ENCODE data around the gene HMOX2.

Gene HMOX2

GRCh38 chr16:4481963-4482362 lies 5.8 kb downstream of the HMOX2 start:
- Histone ChIP-seq H3K27ac (no peak overlapping the region), H3K4me3 (IDR thresholded peaks at IDR 0.05; ENCODE audit: insufficient read depth, low read depth, low read length) (no peak overlapping the region), H3K36me3 (ENCODE audit: insufficient read depth) (no peaks in the 10 kb centered on the region), H3K27me3 (ENCODE audit: insufficient read depth, low read depth) (no peaks in the 10 kb centered on the region), H4K20me1 (ENCODE audit: insufficient read depth) (no peaks in the 10 kb centered on the region), H3K9ac (no peak overlapping the region), H2AFZ (ENCODE audit: low read depth) (no peak overlapping the region), H3K4me2 (no peak overlapping the region), H3K79me2 (ENCODE audit: insufficient read depth, low read depth) (peaks cover 15% of the 10 kb centered on the region; the same call in 1 of the 2 replicates), H3K4me1 (ENCODE audit: low read depth, poor library complexity, severe bottlenecking) (peaks cover 5% of the 10 kb centered on the region)
- TF ChIP-seq CTCF (conservative IDR thresholded peaks at IDR 0.05; ENCODE audit: low read depth, low read length) = no peak

GRCh38 chr16:4486126-4486893 lies 10.1 kb downstream of the HMOX2 start:
- Histone ChIP-seq H3K79me2 (ENCODE audit: insufficient read depth, low read depth) (no peaks in the 10 kb centered on the region), H4K20me1 (ENCODE audit: insufficient read depth) (no peaks in the 10 kb centered on the region), H3K4me3 (IDR thresholded peaks at IDR 0.05; ENCODE audit: insufficient read depth, low read depth, low read length) (no peak overlapping the region), H3K27me3 (ENCODE audit: insufficient read depth, low read depth) (no peaks in the 10 kb centered on the region), H3K4me2 (no peak overlapping the region), H3K9ac (no peak overlapping the region), H2AFZ (ENCODE audit: low read depth) (no peak overlapping the region), H3K4me1 (ENCODE audit: low read depth, poor library complexity, severe bottlenecking) (no peaks in the 10 kb centered on the region), H3K36me3 (ENCODE audit: insufficient read depth) (no peaks in the 10 kb centered on the region), H3K27ac (no peak overlapping the region)
- TF ChIP-seq CTCF (conservative IDR thresholded peaks at IDR 0.05; ENCODE audit: low read depth, low read length) = no peak

GRCh38 chr16:4487955-4488498 lies 11.8 kb downstream of the HMOX2 start:
- H3K4me1 ChIP-seq (ENCODE audit: low read depth, poor library complexity, severe bottlenecking) = no peaks in the 10 kb centered on the region
- H3K79me2 ChIP-seq (ENCODE audit: insufficient read depth, low read depth) = no peaks in the 10 kb centered on the region
- H3K4me2 ChIP-seq = no peak overlapping the region
- no peak overlapping the region for H3K9ac ChIP-seq
- H4K20me1 ChIP-seq (ENCODE audit: insufficient read depth) = no peaks in the 10 kb centered on the region
- no peaks in the 10 kb centered on the region for H3K36me3 ChIP-seq (ENCODE audit: insufficient read depth)
- no peak overlapping the region for H3K4me3 ChIP-seq (IDR thresholded peaks at IDR 0.05; ENCODE audit: insufficient read depth, low read depth, low read length)
- no peaks in the 10 kb centered on the region for H3K27me3 ChIP-seq (ENCODE audit: insufficient read depth, low read depth)
- TF ChIP-seq CTCF (conservative IDR thresholded peaks at IDR 0.05; ENCODE audit: low read depth, low read length) = no peak
- no peak overlapping the region for H3K27ac ChIP-seq
- no peak overlapping the region for H2AFZ ChIP-seq (ENCODE audit: low read depth)

GRCh38 chr16:4488499-4488967 lies 12.3 kb downstream of the HMOX2 start:
- Histone ChIP-seq H2AFZ (ENCODE audit: low read depth) (no peak overlapping the region), H4K20me1 (ENCODE audit: insufficient read depth) (no peaks in the 10 kb centered on the region), H3K9ac (no peak overlapping the region), H3K36me3 (ENCODE audit: insufficient read depth) (no peaks in the 10 kb centered on the region), H3K4me2 (no peak overlapping the region), H3K27ac (no peak overlapping the region), H3K4me3 (IDR thresholded peaks at IDR 0.05; ENCODE audit: insufficient read depth, low read depth, low read length) (no peak overlapping the region), H3K27me3 (ENCODE audit: insufficient read depth, low read depth) (no peaks in the 10 kb centered on the region), H3K79me2 (ENCODE audit: insufficient read depth, low read depth) (no peaks in the 10 kb centered on the region), H3K4me1 (ENCODE audit: low read depth, poor library complexity, severe bottlenecking) (no peaks in the 10 kb centered on the region)
- no peak for TF ChIP-seq CTCF (conservative IDR thresholded peaks at IDR 0.05; ENCODE audit: low read depth, low read length)
